PC-3 (cell line): ENCODE measurements around the gene IQSEC3.

Source experiments
- CTCF ChIP-seq: fragments of 300-600 bp; sonication (generic); conservative IDR thresholded peaks from 2 replicates; pipeline ENCODE4 v1.5.1; 2017; ENCODE audit warnings: antibody characterized with exemption, low read depth, mild to moderate bottlenecking, low read length
- EZH2phosphoT487 ChIP-seq: fragments of 300-600 bp; sonication (generic); IDR thresholded peaks from 2 replicates; pipeline ENCODE4 v1.6.1; 2018; ENCODE audit warnings: mild to moderate bottlenecking, antibody characterized with exemption, low read length, borderline replicate concordance

GRCh38 chr12:109446-109845 is 42.9 kb downstream of the IQSEC3 start:
- TF ChIP-seq CTCF (no peak), EZH2phosphoT487 (no peak)
